ENCODE data around the gene METRNL.
A peak's percentile ranks its signal among the peaks of the same experiment; 100 is the strongest.

METRNL gene

DNA sequence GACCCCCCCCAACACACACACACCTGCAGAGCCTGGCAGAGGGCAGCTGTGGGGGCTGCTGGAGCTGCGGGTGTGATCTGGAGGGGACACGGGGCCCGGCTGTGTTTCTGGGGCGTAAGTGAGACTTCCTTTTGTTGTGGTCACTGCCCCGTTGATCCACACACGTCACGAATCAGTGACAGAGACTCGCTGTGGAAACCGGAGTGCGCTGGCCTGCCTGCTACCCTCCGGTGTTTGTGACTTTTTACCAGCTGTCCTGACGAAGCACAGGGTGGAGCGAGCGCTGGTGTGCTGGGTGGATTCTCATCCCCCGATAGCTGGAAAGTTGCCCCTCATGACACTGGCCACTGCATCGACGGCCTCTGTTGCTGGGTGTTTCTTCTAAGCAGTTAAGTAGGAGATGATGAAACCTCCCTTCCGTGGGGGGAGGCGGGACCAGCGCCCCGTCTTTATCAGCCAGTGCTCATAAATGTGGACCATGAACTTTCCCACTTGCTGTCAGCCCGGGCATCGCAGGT, 2.3 kb downstream of the METRNL start:
- no peak for DNase-seq

GRCh38 chr17:83082424-83082823, 3.0 kb downstream of the METRNL start:
- DNase-seq = no peak

- no peak for DNase-seq
Observed at GRCh38 chr17:83082909-83083367, 3.5 kb downstream of the METRNL start.

DNA sequence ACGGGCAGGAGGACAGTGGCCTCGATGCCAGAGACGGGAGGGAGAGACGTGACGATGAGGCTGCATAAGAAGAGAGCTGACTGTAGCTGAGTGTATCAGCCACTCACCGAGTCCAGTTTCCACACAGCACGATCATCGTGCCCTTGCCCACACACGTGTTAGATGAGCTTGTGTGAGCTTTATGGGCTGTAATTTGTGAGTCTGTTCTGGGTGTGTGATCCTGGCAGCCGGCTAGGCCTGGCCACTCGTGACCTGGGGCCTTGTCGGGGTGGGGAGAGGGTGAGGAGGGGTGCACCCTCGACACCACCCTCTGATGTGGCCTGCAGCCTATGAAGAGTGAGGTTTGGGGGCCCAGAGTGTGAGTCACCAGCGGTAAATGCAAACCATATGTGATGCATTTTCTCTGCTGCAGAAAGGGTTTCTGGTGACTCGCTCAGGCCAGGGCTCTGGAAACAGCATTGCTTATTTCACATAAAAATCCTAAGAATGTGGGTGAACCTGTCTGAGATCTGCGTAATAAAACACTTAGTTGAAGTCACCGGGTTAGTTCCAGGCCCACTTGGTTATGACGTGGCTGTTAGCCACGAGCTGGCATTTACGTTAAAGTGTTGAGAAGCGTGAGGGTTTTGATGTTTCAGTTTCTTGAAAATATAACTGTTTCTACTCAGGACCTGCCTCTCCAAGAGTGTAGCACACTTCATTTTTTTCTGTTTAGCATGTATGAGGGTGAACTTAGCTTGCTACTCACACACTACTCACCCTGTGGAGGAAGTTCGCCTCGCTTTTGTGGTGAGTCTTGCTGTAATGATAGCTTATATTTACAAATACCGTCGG, 4.2 kb downstream of the METRNL start:
- peak; percentile 78 for DNase-seq

- no peak for DNase-seq
Observed at GRCh38 chr17:83084214-83084613, 4.8 kb downstream of the METRNL start.

GRCh38 chr17:83084621-83085056, 5.2 kb downstream of the METRNL start:
- no peak for DNase-seq

DNA sequence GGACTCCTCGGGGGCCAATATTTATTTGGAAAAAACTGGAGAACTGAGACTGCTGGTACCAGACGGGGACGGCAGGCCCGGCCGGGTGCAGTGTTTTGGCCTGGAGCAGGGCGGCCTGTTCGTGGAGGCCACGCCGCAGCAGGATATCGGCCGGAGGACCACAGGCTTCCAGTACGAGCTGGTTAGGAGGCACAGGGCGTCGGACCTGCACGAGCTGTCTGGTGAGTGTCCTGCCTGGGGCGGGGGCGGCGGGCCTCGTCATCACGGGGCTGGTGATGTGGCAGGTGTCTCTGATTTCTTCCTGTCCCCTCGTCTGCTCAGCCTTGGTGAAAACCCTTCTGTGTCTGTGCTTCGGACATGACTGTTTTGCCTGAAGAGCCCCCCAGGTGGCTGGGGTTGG, 5.7 kb downstream of the METRNL start:
- DNase-seq = no peak

- no peak for DNase-seq
Observed at GRCh38 chr17:83085526-83086198, 6.3 kb downstream of the METRNL start.

GRCh38 chr17:83086199-83086880, 6.9 kb downstream of the METRNL start:
- DNase-seq = no peak

GRCh38 chr17:83086907-83087787, 7.7 kb downstream of the METRNL start:
- DNase-seq = no peak

DNA sequence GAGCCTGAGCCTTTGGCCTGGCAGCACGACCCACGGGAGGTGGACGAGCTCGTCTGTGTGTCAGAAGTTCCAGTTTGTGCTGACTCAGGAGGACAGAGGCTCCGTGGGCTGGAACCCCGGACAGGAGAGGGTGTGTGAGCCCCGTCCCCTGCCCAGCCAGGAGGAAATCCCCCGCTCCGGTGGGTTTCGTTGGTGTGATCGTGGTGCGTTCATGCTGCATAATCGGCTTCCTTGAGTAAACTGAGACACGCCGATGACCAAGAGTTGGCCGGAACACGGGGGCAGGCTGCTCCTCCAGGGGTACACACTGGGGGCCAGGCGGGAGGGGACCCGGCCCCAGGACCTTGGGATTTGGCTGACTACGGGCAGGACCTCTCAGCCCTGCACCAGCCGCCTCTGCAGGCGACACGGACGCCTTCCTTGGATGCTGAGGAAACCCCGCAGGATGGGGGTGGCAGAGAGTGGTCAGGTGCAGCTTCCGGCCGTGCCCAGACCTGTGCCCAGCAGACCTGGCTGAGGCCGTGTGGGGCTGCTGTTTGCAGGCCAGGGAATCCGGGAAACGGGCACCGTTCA, 8.5 kb downstream of the METRNL start:
- DNase-seq = no peak

DNA sequence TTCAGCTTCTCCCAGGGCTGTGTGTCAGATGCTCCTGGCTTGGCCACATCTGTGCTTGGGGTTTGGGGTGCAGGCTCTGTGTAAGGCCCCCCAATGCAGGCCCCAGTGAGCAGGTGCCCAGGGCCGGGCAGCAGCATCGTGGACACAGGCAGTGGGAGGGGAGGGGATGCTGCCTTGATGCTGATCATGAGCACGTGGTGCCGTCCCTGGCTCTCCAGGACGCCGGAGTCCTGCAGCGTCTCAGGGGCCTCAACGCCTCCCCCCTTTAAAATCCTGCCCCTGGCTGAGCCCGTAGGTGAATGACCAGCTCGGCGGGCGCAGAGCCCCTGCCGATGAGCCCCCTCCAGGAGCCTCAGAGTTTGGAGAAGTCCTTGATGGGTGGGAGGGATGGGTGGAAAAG, 9.0 kb downstream of the METRNL start:
- DNase-seq = no peak

GRCh38 chr17:83088909-83089308, 9.5 kb downstream of the METRNL start:
- DNase-seq = no peak

- no peak for DNase-seq
Observed at GRCh38 chr17:83089328-83090132, 10.1 kb downstream of the METRNL start.

- no peak for DNase-seq
Observed at GRCh38 chr17:83090444-83091256, 11.2 kb downstream of the METRNL start.

- no peak for DNase-seq
Observed at GRCh38 chr17:83091257-83092141, 12.1 kb downstream of the METRNL start.

- DNase-seq = no peak
Observed at GRCh38 chr17:83092186-83092585, 12.8 kb downstream of the METRNL start.

DNA sequence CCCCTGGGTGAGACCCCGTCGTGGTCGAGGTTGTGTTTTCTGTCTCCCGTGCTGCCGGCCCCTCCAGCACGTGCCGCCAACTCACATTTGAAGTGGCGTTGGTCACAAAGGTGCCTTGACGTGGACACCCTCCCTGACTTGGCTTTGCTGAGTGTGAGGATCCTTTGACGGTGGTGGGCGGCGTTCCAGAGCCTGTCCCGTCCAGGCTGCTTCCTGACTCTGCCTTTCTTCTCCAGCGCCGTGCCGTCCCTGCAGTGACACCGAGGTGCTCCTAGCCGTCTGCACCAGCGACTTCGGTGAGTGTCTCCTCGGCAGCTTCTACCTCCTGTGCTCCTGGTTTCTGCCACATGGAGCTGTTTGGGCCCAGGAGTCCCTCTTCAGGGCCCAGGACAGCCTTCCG, 13.5 kb downstream of the METRNL start:
- no peak for DNase-seq

DNA sequence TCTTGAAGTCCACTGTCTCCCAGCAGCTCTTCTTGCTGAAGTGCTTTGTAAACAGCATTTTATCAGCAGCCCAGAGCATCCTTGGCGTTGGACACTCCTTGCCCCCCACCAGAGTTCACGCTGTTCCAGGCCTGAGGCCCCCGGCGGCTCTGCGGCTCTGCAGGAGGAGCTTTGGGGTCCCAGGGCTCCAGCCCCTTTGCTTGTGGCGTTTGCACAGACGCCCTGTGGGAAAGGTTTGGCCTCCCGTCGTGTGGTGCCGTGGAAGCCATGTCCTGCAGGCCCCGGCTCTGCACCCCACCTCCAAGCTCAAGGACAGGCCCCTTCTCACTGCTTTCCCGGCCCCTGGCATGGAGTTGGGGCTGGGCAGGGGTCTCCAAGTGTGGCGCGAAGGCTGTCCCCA, 14.1 kb downstream of the METRNL start:
- DNase-seq = no peak

All from activated CD4-positive, alpha-beta T cell treated with anti-CD3 and anti-CD28 coated beads, Interleukin-10, Interleukin-2, amounts not matched to agents 100 ng/mL and 50 ng/mL, durations not matched to agents 16 hours and 8 hours (primary cell).